HEK293 (cell line): Measurements from ENCODE around the gene MEX3A.

Source experiments
- CTCF ChIA-PET: fragments of 350-600 bp; formaldehyde crosslinking; extraction: SDS; loops from one replicate; lab custom pipeline; 2021; ENCODE audit warnings: antibody characterized with exemption; lab: Yijun Ruan, JAX
- POLR2A ChIA-PET: fragments of 300-600 bp; formaldehyde crosslinking; extraction: SDS; loops from one replicate; lab custom pipeline; 2020; ENCODE audit warnings: antibody characterized with exemption, inconsistent platforms; lab: Yijun Ruan, JAX
- H3K27ac ChIP-seq: fragments of 200-500 bp; sonication (Bioruptor generic); 2 replicates; pipeline ENCODE4 v1.5.1; 2014; ENCODE audit warnings: low read depth, low read length, control low read depth, inconsistent platforms; ENCODE audit errors: extremely low read depth
- H3K36me3 ChIP-seq, 2 experiments: fragments of 200-500 bp in 1 of 2; sonication (Bioruptor generic) in 1 of 2; 1 replicate in 1 of 2; 2 replicates in 1 of 2; pipeline ENCODE4 v1.5.1; 2014 to 2017; ENCODE audit warnings: inconsistent platforms in 2 of 2, low read length in 2 of 2; ENCODE audit not compliant: control insufficient read depth in 2 of 2, insufficient read depth in 1 of 2
- H3K4me1 ChIP-seq: fragments of 200-500 bp; sonication (Bioruptor generic); 2 replicates; pipeline ENCODE4 v1.5.1; 2014; ENCODE audit warnings: mild to moderate bottlenecking, low read length, inconsistent platforms; ENCODE audit not compliant: control insufficient read depth, insufficient read depth
- H3K4me3 ChIP-seq: 2 replicates; pipeline ENCODE4 v1.5.1; 2011; ENCODE audit warnings: low read depth, mild to moderate bottlenecking, control low read depth, low read length, moderate library complexity
- H3K9me3 ChIP-seq: fragments of 200-500 bp; sonication (Bioruptor generic); 2 replicates; pipeline ENCODE4 v1.5.1; 2014; ENCODE audit warnings: low read depth, low read length, inconsistent platforms; ENCODE audit not compliant: control insufficient read depth, insufficient read depth
- GLIS1 ChIP-seq: fragments of 450-650 bp; formaldehyde crosslinking; IDR thresholded peaks from 2 replicates; pipeline ENCODE4 v1.5.1; 2016; ENCODE audit warnings: missing biosample characterization, missing genetic modification characterization
- KLF9 ChIP-seq: fragments of 450-650 bp; formaldehyde crosslinking; IDR thresholded peaks from 2 replicates; pipeline ENCODE4 v1.5.1; 2016; ENCODE audit warnings: missing biosample characterization, missing genetic modification characterization, low read depth
- MYNN ChIP-seq: fragments of 450-650 bp; formaldehyde crosslinking; IDR thresholded peaks from 2 replicates; pipeline ENCODE4 v1.5.1; 2016; ENCODE audit warnings: missing biosample characterization, missing genetic modification characterization, borderline replicate concordance
- PRDM1 ChIP-seq: fragments of 450-650 bp; formaldehyde crosslinking; IDR thresholded peaks from 2 replicates; pipeline ENCODE4; 2016; ENCODE audit warnings: missing biosample characterization, missing genetic modification characterization
- SCRT2 ChIP-seq: fragments of 450-650 bp; formaldehyde crosslinking; IDR thresholded peaks from 2 replicates; pipeline ENCODE4 v1.5.1; 2016; ENCODE audit warnings: missing biosample characterization, missing genetic modification characterization
- TRIM28 ChIP-seq: IDR thresholded peaks from 2 replicates; pipeline ENCODE4 v1.6.1; 2011; ENCODE audit warnings: low read length, control low read depth, borderline replicate concordance
- ZBTB17 ChIP-seq: fragments of 450-650 bp; formaldehyde crosslinking; IDR thresholded peaks from 2 replicates; pipeline ENCODE4 v1.5.1; 2016; ENCODE audit warnings: missing biosample characterization, missing genetic modification characterization
- ZNF132 ChIP-seq: fragments of 450-650 bp; formaldehyde crosslinking; IDR thresholded peaks from 2 replicates; pipeline ENCODE4 v1.5.1; 2017; ENCODE audit warnings: missing biosample characterization, missing genetic modification characterization, borderline replicate concordance
- ZNF175 ChIP-seq: fragments of 450-650 bp; formaldehyde crosslinking; IDR thresholded peaks from 2 replicates; pipeline ENCODE4 v1.5.1; 2016; ENCODE audit warnings: missing biosample characterization, missing genetic modification characterization
- ZNF600 ChIP-seq: fragments of 450-650 bp; formaldehyde crosslinking; IDR thresholded peaks from 2 replicates; pipeline ENCODE4 v1.5.1; 2016; ENCODE audit warnings: missing biosample characterization, missing genetic modification characterization
- ZNF610 ChIP-seq: fragments of 450-650 bp; formaldehyde crosslinking; IDR thresholded peaks from 2 replicates; pipeline ENCODE4 v1.5.1; 2016; ENCODE audit warnings: missing biosample characterization, missing genetic modification characterization, borderline replicate concordance
- ZNF76 ChIP-seq: fragments of 450-650 bp; formaldehyde crosslinking; IDR thresholded peaks from 2 replicates; pipeline ENCODE4; 2016; ENCODE audit warnings: low read depth, missing biosample characterization, missing genetic modification characterization, borderline replicate concordance
- ZNF785 ChIP-seq: fragments of 450-650 bp; formaldehyde crosslinking; IDR thresholded peaks from 2 replicates; pipeline ENCODE4 v1.5.1; 2016; ENCODE audit warnings: missing biosample characterization, missing genetic modification characterization
- ZNF792 ChIP-seq: fragments of 450-650 bp; formaldehyde crosslinking; IDR thresholded peaks from 2 replicates; pipeline ENCODE4 v1.5.1; 2016; ENCODE audit warnings: missing biosample characterization, missing genetic modification characterization
- ZNF837 ChIP-seq: fragments of 450-650 bp; formaldehyde crosslinking; IDR thresholded peaks from 2 replicates; pipeline ENCODE4 v1.5.1; 2016; ENCODE audit warnings: missing biosample characterization, missing genetic modification characterization
- ZSCAN16 ChIP-seq: fragments of 450-650 bp; formaldehyde crosslinking; IDR thresholded peaks from 2 replicates; pipeline ENCODE4 v1.5.1; 2016; ENCODE audit warnings: missing biosample characterization, missing genetic modification characterization
- TF ChIP-seq, protein P1 (sequence below): fragments of 450-650 bp; formaldehyde crosslinking; IDR thresholded peaks from 2 replicates; pipeline ENCODE4 v1.5.1; 2016; ENCODE audit warnings: missing biosample characterization, missing genetic modification characterization
- TF ChIP-seq, protein P2 (sequence below): fragments of 450-650 bp; formaldehyde crosslinking; IDR thresholded peaks from 2 replicates; pipeline ENCODE4 v1.5.1; 2016; ENCODE audit warnings: missing biosample characterization, missing genetic modification characterization
- TF ChIP-seq, protein P3 (sequence below): fragments of 450-650 bp; formaldehyde crosslinking; IDR thresholded peaks from 2 replicates; pipeline ENCODE4 v1.5.1; 2016; ENCODE audit warnings: missing biosample characterization, missing genetic modification characterization

The MEX3A gene

DNA sequence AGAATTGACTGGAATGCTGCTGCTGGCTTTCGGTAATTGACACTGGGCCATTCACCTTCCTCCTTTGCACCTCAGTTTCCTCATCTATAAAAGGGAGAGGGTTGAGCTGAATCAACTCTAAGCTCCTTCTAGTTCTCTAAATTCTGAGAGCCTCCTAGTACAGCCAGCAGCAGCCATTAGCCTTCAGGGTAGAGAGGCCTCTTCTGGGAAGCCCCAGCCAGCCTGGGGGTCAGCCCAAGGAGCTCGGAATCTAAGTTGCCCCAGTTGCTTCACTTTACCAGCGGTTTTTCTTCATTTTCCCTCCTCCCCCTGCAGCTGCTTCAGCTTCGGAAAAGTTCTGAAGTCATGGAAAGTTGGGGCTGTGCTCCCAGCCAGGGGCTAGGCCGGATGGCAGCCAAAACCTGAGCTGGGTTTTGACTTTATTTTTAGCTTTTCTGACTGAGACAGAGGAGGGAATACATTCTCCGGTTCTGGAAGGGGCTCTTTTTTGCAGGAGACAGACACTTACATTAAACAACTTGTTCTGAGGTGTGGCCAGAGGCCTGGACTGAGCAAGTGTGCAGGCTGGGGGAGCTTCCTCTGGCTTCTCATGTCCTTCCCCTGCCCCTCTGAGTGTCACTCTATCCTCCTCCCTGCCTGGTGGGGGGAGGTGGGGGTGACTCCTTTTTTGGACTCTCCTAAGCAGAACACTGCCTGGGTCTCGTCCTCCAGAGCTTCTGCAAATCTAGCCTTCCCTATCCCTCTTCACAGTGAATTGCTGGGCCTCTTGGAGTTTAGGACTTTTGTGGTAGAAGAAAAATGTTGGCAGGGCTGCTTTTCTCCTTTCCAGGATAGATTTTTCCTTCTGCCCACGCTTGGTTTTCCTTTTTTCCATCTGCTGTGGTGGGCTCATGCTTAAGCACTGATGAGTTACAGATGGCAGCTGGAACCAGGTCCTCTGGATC is 46.7 kb upstream of the MEX3A start:
- no peak overlapping the region; the same call in 1 of the 2 replicates for H3K27ac ChIP-seq
- ChIA-PET CTCF (interaction anchor here (0.6 to 25.6 kb wide), 21 partner anchors 8 to 313 kb away, joined by 3 to 1029 read pairs (median 5); partner anchors contain the start of genes KHDC4, LMNA, RAB25 and SSR2), POLR2A (interaction anchor here (0.5 to 5.8 kb wide), 8 partner anchors 10 to 84 kb away, joined by 3 to 61 read pairs (median 7); partner anchors contain the start of genes LMNA, PMF1 and SLC25A44)
- H3K9me3 ChIP-seq = no peaks in the 10 kb centered on the region
- H3K4me1 ChIP-seq = peaks cover 13% of the 10 kb centered on the region
- H3K4me3 ChIP-seq = no peak overlapping the region
- TF ChIP-seq KLF9 (tag by site-specific recombination) (no peak), TRIM28 (no peak), ZNF600 (tag by site-specific recombination) (peak; percentile 47; the same call in 1 of the 2 replicates), ZNF792 (no peak), ZNF175 (tag by site-specific recombination) (no peak), ZBTB17 (tag by site-specific recombination) (peak; percentile 27; the same call in 1 of the 2 replicates), SCRT2 (tag by site-specific recombination) (no peak), MYNN (tag by site-specific recombination) (no peak), ZNF785 (tag by site-specific recombination) (no peak), ZNF132 (tag by site-specific recombination) (no peak), GLIS1 (tag by site-specific recombination) (peak; percentile 16; the same call in 1 of the 2 replicates), ZNF837 (no peak), PRDM1 (tag by site-specific recombination) (0 out of 2 replicates have a peak, but pooled peaks have one; percentile 11)
- TF ChIP-seq, protein P1, sequence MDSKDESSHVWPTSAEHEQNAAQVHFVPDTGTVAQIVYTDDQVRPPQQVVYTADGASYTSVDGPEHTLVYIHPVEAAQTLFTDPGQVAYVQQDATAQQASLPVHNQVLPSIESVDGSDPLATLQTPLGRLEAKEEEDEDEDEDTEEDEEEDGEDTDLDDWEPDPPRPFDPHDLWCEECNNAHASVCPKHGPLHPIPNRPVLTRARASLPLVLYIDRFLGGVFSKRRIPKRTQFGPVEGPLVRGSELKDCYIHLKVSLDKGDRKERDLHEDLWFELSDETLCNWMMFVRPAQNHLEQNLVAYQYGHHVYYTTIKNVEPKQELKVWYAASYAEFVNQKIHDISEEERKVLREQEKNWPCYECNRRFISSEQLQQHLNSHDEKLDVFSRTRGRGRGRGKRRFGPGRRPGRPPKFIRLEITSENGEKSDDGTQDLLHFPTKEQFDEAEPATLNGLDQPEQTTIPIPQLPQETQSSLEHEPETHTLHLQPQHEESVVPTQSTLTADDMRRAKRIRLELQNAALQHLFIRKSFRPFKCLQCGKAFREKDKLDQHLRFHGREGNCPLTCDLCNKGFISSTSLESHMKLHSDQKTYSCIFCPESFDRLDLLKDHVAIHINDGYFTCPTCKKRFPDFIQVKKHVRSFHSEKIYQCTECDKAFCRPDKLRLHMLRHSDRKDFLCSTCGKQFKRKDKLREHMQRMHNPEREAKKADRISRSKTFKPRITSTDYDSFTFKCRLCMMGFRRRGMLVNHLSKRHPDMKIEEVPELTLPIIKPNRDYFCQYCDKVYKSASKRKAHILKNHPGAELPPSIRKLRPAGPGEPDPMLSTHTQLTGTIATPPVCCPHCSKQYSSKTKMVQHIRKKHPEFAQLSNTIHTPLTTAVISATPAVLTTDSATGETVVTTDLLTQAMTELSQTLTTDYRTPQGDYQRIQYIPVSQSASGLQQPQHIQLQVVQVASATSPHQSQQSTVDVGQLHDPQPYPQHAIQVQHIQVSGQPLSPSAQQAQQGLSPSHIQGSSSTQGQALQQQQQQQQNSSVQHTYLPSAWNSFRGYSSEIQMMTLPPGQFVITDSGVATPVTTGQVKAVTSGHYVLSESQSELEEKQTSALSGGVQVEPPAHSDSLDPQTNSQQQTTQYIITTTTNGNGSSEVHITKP (tag by site-specific recombination) = peak; percentile 68
- TF ChIP-seq, protein P2, sequence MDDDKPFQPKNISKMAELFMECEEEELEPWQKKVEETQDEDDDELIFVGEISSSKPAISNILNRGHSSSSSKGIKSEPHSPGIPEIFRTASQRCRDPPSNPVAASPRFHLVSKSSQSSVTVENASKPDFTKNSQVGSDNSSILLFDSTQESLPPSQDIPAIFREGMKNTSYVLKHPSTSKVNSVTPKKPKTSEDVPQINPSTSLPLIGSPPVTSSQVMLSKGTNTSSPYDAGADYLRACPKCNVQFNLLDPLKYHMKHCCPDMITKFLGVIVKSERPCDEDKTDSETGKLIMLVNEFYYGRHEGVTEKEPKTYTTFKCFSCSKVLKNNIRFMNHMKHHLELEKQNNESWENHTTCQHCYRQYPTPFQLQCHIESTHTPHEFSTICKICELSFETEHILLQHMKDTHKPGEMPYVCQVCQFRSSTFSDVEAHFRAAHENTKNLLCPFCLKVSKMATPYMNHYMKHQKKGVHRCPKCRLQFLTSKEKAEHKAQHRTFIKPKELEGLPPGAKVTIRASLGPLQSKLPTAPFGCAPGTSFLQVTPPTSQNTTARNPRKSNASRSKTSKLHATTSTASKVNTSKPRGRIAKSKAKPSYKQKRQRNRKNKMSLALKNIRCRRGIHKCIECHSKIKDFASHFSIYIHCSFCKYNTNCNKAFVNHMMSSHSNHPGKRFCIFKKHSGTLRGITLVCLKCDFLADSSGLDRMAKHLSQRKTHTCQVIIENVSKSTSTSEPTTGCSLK (tag by site-specific recombination) = no peak
- TF ChIP-seq, protein P3, sequence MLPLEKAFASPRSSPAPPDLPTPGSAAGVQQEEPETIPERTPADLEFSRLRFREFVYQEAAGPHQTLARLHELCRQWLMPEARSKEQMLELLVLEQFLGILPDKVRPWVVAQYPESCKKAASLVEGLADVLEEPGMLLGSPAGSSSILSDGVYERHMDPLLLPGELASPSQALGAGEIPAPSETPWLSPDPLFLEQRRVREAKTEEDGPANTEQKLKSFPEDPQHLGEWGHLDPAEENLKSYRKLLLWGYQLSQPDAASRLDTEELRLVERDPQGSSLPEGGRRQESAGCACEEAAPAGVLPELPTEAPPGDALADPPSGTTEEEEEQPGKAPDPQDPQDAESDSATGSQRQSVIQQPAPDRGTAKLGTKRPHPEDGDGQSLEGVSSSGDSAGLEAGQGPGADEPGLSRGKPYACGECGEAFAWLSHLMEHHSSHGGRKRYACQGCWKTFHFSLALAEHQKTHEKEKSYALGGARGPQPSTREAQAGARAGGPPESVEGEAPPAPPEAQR (tag by site-specific recombination) = no peak
- H3K36me3 ChIP-seq = peaks cover 14 to 29% of the 10 kb centered on the region in 2 experiments; a peak in 2 of 3 replicates

DNA sequence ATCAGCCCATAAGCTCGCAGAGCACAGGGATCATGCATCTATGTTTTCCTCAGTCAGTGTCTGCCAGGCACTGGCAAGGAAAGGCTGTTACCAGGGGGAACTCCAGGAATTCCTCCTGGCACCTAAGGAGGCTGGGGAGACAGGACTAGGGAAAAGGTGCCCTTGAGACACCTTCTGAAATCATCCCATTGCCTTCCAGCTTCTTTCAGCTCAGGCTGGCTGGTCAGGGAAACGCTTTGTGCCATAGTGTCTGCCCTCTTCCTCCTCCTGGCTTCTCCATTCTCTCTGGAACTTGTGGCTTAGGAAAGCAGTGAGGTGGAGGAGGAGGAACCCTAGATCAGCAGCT is 46.0 kb upstream of the MEX3A start:
- Histone ChIP-seq H3K4me3 (no peak overlapping the region), H3K4me1 (peaks cover 19% of the 10 kb centered on the region)

More for the DNA sequence above, 46.0 kb upstream of the MEX3A start:
- POLR2A ChIA-PET = interaction anchor here (0.7 to 5.8 kb wide), 5 partner anchors 14 to 85 kb away, joined by 3 to 61 read pairs (median 8); partner anchors contain the start of genes LMNA, PMF1 and SLC25A44
- no peaks in the 10 kb centered on the region for H3K9me3 ChIP-seq
- CTCF ChIA-PET = interaction anchor here (0.6 to 25.6 kb wide), 11 partner anchors 10 to 313 kb away, joined by 3 to 1029 read pairs (median 5); partner anchors contain the start of gene LMNA
- TF ChIP-seq ZNF600 (tag by site-specific recombination) (no peak), KLF9 (tag by site-specific recombination) (no peak), ZNF76 (no peak), ZSCAN16 (no peak), ZNF610 (tag by site-specific recombination) (no peak), ZBTB17 (tag by site-specific recombination) (peak; percentile 80)
- no peak overlapping the region for H3K27ac ChIP-seq
- H3K36me3 ChIP-seq = peaks cover 14 to 23% of the 10 kb centered on the region in 2 experiments; a peak in 2 of 3 replicates
